C4-2B (cell line): ENCODE results near the gene XPR1.

Experiments
- ZFX ChIP-seq: fragments of 450-650 bp; IDR thresholded peaks from 2 replicates; pipeline ENCODE4 v1.6.1; 2017
- TF ChIP-seq, protein P1 (sequence below): fragments of 450-650 bp; conservative IDR thresholded peaks from 2 replicates; pipeline ENCODE4 v1.5.1; 2017; ENCODE audit warnings: mild to moderate bottlenecking

DNA sequence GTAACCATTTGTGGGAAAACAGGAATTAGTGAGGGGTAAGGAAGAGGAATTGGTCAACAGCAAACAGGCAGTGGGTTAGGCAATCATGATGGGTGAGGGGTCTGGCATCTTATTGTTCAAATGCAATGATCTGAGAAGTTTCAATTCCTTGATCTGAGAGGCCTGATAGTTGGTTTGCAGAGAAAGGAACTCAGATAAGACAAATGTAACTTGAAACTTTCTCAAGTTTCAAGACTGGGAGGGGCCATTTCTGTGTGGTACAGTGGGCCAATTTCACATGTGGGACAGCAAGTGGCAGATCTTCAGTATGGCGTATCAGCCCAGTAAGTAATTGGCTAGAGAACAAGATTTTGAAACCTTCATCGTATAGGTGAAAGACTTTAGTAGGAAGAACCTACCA is 102.5 kb downstream of the XPR1 start:
- TF ChIP-seq, protein P1, sequence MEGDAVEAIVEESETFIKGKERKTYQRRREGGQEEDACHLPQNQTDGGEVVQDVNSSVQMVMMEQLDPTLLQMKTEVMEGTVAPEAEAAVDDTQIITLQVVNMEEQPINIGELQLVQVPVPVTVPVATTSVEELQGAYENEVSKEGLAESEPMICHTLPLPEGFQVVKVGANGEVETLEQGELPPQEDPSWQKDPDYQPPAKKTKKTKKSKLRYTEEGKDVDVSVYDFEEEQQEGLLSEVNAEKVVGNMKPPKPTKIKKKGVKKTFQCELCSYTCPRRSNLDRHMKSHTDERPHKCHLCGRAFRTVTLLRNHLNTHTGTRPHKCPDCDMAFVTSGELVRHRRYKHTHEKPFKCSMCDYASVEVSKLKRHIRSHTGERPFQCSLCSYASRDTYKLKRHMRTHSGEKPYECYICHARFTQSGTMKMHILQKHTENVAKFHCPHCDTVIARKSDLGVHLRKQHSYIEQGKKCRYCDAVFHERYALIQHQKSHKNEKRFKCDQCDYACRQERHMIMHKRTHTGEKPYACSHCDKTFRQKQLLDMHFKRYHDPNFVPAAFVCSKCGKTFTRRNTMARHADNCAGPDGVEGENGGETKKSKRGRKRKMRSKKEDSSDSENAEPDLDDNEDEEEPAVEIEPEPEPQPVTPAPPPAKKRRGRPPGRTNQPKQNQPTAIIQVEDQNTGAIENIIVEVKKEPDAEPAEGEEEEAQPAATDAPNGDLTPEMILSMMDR, result no peak
- TF ChIP-seq ZFX, result no peak
